ENCODE data around the gene COMP. TPM values are rescaled to one million over a fixed set of nuclear protein-coding genes. Genes with fewer than 3 reads are reported as not detected.

Gene COMP
- total RNA-seq, 4 donors from 2014 or later: 5.1 to 9.1 (median 6.9) TPM

DNA sequence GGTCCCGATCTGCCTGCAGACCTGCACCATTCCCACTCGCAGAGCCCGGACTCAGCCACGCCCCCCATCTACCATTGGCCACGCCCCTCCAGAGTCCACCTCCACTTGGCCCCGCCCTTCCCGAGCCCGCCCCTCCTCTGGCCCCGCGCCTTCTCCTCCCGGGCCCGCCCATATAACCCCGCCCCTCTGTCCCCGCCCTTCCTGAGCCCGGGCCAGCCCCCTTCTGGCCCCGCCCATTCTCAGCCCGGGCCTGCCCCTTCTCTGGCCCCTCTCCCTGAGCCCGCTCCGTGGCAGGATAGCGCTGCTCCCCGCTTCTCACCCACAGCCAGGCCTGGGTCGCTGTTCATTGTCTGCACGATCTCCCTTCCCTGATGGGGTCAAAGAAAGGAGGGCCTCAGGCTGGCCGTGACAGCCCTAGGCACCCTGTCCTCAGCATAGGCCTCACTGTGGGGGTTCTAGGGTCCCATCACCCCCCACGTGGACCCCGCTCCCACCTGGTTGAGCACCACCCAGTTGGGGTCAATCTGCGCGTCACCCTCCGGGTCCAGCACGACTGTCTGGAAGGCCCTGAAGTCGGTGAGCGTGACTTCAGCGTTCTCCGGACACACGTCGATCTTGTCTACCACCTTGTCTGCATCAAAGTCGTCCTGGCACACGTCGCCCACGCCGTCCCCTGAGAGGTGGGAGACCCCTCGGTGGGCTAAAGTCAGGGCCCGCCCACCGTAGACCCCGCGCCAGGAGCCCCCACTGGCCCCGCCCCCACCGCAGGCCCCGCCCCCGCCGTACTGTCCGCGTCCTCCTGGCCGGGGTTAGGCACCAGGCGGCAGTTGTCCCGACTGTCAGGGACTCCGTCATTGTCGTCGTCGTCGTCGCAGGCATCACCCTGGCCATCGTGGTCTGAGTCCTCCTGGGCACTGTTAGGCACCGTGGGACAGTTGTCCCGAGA lies 5.7 kb downstream of the COMP start:
- no peak for TF ChIP-seq POLR2A (IDR thresholded peaks at IDR 0.05)
- TF ChIP-seq, protein P1, sequence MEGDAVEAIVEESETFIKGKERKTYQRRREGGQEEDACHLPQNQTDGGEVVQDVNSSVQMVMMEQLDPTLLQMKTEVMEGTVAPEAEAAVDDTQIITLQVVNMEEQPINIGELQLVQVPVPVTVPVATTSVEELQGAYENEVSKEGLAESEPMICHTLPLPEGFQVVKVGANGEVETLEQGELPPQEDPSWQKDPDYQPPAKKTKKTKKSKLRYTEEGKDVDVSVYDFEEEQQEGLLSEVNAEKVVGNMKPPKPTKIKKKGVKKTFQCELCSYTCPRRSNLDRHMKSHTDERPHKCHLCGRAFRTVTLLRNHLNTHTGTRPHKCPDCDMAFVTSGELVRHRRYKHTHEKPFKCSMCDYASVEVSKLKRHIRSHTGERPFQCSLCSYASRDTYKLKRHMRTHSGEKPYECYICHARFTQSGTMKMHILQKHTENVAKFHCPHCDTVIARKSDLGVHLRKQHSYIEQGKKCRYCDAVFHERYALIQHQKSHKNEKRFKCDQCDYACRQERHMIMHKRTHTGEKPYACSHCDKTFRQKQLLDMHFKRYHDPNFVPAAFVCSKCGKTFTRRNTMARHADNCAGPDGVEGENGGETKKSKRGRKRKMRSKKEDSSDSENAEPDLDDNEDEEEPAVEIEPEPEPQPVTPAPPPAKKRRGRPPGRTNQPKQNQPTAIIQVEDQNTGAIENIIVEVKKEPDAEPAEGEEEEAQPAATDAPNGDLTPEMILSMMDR (IDR thresholded peaks at IDR 0.05): no peak
- TF ChIP-seq POLR2AphosphoS5 (IDR thresholded peaks at IDR 0.05): no peak
- no peak for TF ChIP-seq EP300 (IDR thresholded peaks at IDR 0.05)
- peaks cover 48% of the 10 kb centered on the region for H3K4me1 ChIP-seq
- peak; percentile 89 to 90 for DNase-seq (ENCODE audit: low spot score in 2 of 2)
- peaks cover 49% of the 10 kb centered on the region for H3K27me3 ChIP-seq
- H3K9me3 ChIP-seq: no peaks in the 10 kb centered on the region
- no peaks in the 10 kb centered on the region for H3K36me3 ChIP-seq
- no peak overlapping the region for H3K27ac ChIP-seq
- under 1% methylated on average over 17 of the region's 65 CpGs for WGBS
- peak overlapping the region; percentile 10 for H3K4me3 ChIP-seq

DNA sequence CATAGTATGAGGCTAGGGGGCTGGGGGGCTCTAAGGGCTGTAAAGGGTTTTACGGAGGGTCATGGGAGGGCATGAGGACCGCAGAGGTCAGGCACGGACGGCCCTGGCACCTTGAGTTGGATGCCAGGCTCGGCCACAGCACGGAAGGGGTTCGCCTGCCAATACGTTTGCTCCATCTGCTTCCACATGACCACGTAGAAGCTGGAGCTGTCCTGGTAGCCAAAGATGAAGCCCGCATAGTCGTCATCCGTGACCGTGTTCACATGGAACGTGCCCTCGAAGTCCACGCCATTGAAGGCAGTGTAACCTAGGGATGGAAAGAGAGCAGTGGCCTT lies 6.4 kb downstream of the COMP start:
- Histone ChIP-seq H3K4me1 (peaks cover 41% of the 10 kb centered on the region), H3K27me3 (peaks cover 42% of the 10 kb centered on the region), H3K4me3 (no peak overlapping the region), H3K9me3 (no peaks in the 10 kb centered on the region), H3K27ac (no peak overlapping the region), H3K36me3 (no peaks in the 10 kb centered on the region)
- 73% methylated on average over 8 of the region's 16 CpGs for WGBS
- DNase-seq (ENCODE audit: low spot score in 2 of 2): no peak
- TF ChIP-seq EP300 (IDR thresholded peaks at IDR 0.05) (no peak), POLR2AphosphoS5 (IDR thresholded peaks at IDR 0.05) (no peak), POLR2A (IDR thresholded peaks at IDR 0.05) (no peak)
- TF ChIP-seq, protein P1 (IDR thresholded peaks at IDR 0.05): no peak

DNA sequence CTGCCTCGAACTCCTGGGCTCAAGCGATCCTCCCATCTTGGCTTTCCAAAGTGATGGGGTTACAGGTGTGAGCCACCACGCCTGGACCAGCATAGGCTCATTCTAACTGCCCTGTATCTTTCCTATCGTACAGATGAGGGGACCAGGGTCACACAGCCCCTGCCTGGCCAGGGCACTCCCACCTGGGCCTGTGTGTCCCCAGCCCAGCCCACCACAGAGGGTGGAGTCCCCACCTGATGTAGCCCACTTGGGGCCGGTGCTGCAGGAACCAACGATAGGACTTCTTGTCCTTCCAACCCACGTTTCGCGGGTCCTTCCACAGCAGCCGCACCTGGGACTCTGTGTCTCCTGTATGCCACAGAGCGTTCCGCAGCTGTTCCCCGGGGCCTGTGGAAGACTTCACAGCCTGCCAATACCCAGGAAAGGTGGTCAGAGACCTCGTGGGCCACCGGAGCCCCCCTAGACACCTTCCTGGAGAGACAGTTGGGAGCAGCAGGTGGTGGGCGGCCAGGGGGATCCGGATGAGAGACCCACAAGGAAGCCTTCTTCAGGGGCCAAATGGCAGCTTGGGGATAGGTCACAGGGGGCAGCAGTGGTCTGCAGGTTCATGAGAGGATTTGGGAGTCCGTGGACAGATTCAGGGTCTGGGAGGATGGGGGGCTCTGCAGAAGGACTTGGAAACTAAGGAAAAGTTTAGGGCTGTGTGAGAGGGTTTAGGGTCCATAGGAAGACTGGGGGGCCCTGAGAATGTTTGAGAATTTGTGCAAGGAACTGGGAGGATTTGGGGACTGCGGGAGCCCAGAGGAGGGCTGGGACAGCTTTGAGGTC lies 6.9 kb downstream of the COMP start:
- peaks cover 36% of the 10 kb centered on the region for H3K4me1 ChIP-seq
- WGBS: 87% methylated on average over 19 of the region's 19 CpGs
- H3K27ac ChIP-seq: no peak overlapping the region
- H3K4me3 ChIP-seq: no peak overlapping the region
- TF ChIP-seq POLR2AphosphoS5 (IDR thresholded peaks at IDR 0.05) (no peak), POLR2A (IDR thresholded peaks at IDR 0.05) (no peak), EP300 (IDR thresholded peaks at IDR 0.05) (no peak)
- TF ChIP-seq, protein P1 (IDR thresholded peaks at IDR 0.05): no peak
- no peak for DNase-seq (ENCODE audit: low spot score in 2 of 2)
- H3K9me3 ChIP-seq: no peaks in the 10 kb centered on the region
- H3K27me3 ChIP-seq: peaks cover 36% of the 10 kb centered on the region
- no peaks in the 10 kb centered on the region for H3K36me3 ChIP-seq

DNA sequence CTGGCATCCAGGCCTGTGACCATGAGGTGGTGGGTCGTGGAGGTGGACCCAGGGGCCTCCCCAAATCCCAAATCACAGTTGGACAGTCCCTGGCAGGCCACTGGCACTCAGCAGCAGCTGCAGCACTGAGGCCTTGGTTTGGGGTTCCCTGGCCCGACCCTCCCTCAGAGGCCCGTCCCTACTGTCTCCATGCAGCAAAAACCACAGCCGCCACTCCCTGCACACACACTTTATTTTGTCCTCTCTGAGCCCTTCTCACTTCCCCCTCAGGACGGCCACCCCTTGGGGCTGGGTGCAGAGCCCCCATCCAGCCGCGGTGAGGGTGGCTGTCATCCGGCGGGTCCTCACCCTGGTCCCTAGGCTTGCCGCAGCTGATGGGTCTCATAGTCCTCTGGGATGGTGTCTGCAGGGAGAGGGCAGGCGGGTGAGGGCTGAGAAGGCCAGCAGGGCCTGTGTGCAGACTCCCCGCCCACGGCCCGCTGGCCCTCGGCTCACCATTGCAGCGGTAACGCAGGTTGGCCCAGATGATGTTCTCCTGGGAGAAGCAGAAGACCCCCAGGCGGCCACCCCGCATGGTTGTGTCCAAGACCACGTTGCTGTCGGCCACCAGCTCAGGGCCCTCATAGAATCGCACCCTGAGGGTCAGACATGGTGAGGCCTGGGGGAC lies 8.4 kb downstream of the COMP start:
- H3K27me3 ChIP-seq: peaks cover 22% of the 10 kb centered on the region
- H3K27ac ChIP-seq: no peak overlapping the region
- WGBS: 84% methylated on average over 17 of the region's 22 CpGs
- no peak for DNase-seq (ENCODE audit: low spot score in 2 of 2)
- TF ChIP-seq POLR2A (IDR thresholded peaks at IDR 0.05) (no peak), POLR2AphosphoS5 (IDR thresholded peaks at IDR 0.05) (no peak), EP300 (IDR thresholded peaks at IDR 0.05) (no peak)
- TF ChIP-seq, protein P1 (IDR thresholded peaks at IDR 0.05): no peak
- H3K4me3 ChIP-seq: no peak overlapping the region
- no peaks in the 10 kb centered on the region for H3K9me3 ChIP-seq
- H3K4me1 ChIP-seq: peaks cover 21% of the 10 kb centered on the region
- H3K36me3 ChIP-seq: peaks cover 1% of the 10 kb centered on the region

Measured in suprapubic skin (tissue), 4 donors.